ENCODE data around the gene NPAS3. TPM values are rescaled to one million over a fixed set of nuclear protein-coding genes. Genes with fewer than 3 reads are reported as not detected.

NPAS3 gene
- total and polyA plus RNA-seq, 2 donors = 1.0 to 1.2 TPM

DNA sequence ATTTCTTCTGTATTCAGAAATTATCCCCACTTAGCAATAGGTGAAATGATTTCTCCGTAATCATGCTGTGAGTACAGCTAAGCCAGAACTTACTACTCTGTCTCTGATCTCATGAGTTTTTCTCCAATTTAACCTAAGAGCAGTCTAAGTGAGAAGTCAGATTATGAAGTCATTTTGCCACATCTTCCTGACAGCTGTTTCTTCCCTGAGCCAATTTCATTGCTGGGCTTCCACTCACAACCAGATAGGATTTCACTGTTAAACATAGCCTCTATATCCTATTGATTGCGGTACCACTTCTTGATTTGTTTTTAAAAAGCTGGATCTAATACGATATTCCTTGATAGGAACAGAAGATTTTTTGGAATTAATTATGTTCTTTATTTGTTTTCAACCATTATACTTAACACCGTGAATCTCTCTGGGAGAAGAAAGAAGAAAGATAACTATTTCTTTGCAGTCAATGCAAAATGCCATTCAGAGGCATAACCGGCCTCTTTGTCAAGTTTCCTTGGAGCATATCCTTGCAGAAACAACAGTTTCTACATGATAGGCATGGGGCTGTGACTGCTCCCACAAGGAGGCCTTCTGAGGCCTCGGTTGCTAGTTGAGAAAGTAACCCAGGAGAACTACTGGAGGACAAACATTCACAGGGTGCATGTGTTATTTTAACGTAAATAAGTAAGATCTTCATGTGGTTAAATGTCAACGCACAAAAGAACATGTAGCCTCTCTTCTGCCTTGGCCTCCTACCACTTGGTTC is 212.2 kb downstream of the NPAS3 start:
- no peak for DNase-seq (ENCODE audit: low read depth in 6 of 9, low spot score in 9 of 9)
- H3K4me3 ChIP-seq (ENCODE audit: low read length in 2 of 2) = no peak overlapping the region
- H3K27me3 ChIP-seq (ENCODE audit: control insufficient read depth in 2 of 2, insufficient read depth in 1 of 2, low read length in 1 of 2) = no peaks in the 10 kb centered on the region
- H3K9me3 ChIP-seq (ENCODE audit: control insufficient read depth in 2 of 2, insufficient read depth in 1 of 2, low read length in 1 of 2) = no peaks in the 10 kb centered on the region
- no peak overlapping the region for H3K27ac ChIP-seq (ENCODE audit: low read depth in 1 of 2, low read length in 1 of 2)
- no peaks in the 10 kb centered on the region for H3K36me3 ChIP-seq (ENCODE audit: control insufficient read depth in 2 of 2, insufficient read depth in 2 of 2, low read length in 1 of 2)
- H3K4me1 ChIP-seq (ENCODE audit: control insufficient read depth in 2 of 2, insufficient read depth in 2 of 2, low read length in 2 of 2) = no peaks in the 10 kb centered on the region
- WGBS = 96% methylated on average over 8 of the region's 8 CpGs

DNA sequence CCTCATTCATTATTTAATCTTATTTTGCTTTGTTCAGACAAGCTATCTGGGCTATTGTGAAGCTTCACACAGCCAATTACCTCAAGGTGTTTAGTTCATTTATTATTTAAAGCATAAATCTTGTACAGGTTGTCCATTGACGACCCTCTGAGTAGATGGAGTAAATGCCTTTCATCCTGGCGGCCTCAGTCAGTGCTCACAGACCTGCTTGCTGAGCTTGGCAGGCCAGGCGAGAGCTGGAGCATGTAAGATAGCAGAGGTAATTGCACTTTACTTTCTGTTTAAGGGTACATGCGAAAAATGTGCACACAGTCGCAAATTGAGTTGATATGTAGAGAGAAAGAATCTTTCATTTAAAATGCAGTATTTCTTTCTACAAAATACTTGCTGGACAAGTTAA is 224.4 kb downstream of the NPAS3 start:
- DNase-seq (ENCODE audit: low read depth in 6 of 9, low spot score in 9 of 9) = no peak
- no peaks in the 10 kb centered on the region for H3K27me3 ChIP-seq (ENCODE audit: control insufficient read depth in 2 of 2, insufficient read depth in 1 of 2, low read length in 1 of 2)
- H3K4me3 ChIP-seq (ENCODE audit: low read length in 2 of 2) = no peak overlapping the region
- no peaks in the 10 kb centered on the region for H3K36me3 ChIP-seq (ENCODE audit: control insufficient read depth in 2 of 2, insufficient read depth in 2 of 2, low read length in 1 of 2)
- WGBS = 93% methylated on average over 5 of the region's 5 CpGs
- no peaks in the 10 kb centered on the region for H3K4me1 ChIP-seq (ENCODE audit: control insufficient read depth in 2 of 2, insufficient read depth in 2 of 2, low read length in 2 of 2)
- H3K27ac ChIP-seq (ENCODE audit: low read depth in 1 of 2, low read length in 1 of 2) = no peak overlapping the region
- H3K9me3 ChIP-seq (ENCODE audit: control insufficient read depth in 2 of 2, insufficient read depth in 1 of 2, low read length in 1 of 2) = no peaks in the 10 kb centered on the region

DNA sequence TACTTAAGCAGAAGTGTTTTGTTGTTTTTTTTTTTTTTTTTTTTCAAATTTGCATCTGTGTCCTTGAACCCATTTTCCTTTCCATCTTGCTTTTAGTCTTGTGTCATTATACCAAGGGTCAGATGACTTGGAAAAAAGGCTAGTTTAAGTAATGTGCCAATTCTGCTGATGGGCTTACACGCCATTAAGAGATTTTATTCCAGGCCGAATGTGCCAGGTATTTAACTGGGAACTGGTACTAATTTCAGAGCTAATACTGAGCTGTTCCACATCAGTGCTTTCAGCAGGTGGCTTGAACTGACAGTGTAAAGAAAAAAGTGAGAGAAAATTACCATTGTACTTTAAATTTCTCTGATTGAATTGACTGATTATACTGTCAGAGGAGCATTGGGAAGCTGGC is 224.9 kb downstream of the NPAS3 start:
- H3K4me3 ChIP-seq (ENCODE audit: low read length in 2 of 2) = no peak overlapping the region
- no peaks in the 10 kb centered on the region for H3K4me1 ChIP-seq (ENCODE audit: control insufficient read depth in 2 of 2, insufficient read depth in 2 of 2, low read length in 2 of 2)
- no peaks in the 10 kb centered on the region for H3K27me3 ChIP-seq (ENCODE audit: control insufficient read depth in 2 of 2, insufficient read depth in 1 of 2, low read length in 1 of 2)
- no peaks in the 10 kb centered on the region for H3K9me3 ChIP-seq (ENCODE audit: control insufficient read depth in 2 of 2, insufficient read depth in 1 of 2, low read length in 1 of 2)
- H3K36me3 ChIP-seq (ENCODE audit: control insufficient read depth in 2 of 2, insufficient read depth in 2 of 2, low read length in 1 of 2) = no peaks in the 10 kb centered on the region
- 91% methylated on average over 2 of the region's 2 CpGs for WGBS
- H3K27ac ChIP-seq (ENCODE audit: low read depth in 1 of 2, low read length in 1 of 2) = no peak overlapping the region
- no peak for DNase-seq (ENCODE audit: low read depth in 6 of 9, low spot score in 9 of 9)

- Histone ChIP-seq H3K27ac (ENCODE audit: low read depth in 1 of 2, low read length in 1 of 2) (no peak overlapping the region), H3K27me3 (ENCODE audit: control insufficient read depth in 2 of 2, insufficient read depth in 1 of 2, low read length in 1 of 2) (no peaks in the 10 kb centered on the region)
- 92% methylated on average over 8 of the region's 8 CpGs for WGBS
Measured at GRCh38 chr14:33165144-33165925, 226.7 kb downstream of the NPAS3 start.

GRCh38 chr14:33165926-33166289 is 227.2 kb downstream of the NPAS3 start:
- no peak for DNase-seq (ENCODE audit: low read depth in 6 of 9, low spot score in 9 of 9)
- Histone ChIP-seq H3K27me3 (ENCODE audit: control insufficient read depth in 2 of 2, insufficient read depth in 1 of 2, low read length in 1 of 2) (no peaks in the 10 kb centered on the region), H3K27ac (ENCODE audit: low read depth in 1 of 2, low read length in 1 of 2) (no peak overlapping the region), H3K4me1 (ENCODE audit: control insufficient read depth in 2 of 2, insufficient read depth in 2 of 2, low read length in 2 of 2) (no peaks in the 10 kb centered on the region), H3K9me3 (ENCODE audit: control insufficient read depth in 2 of 2, insufficient read depth in 1 of 2, low read length in 1 of 2) (no peaks in the 10 kb centered on the region), H3K36me3 (ENCODE audit: control insufficient read depth in 2 of 2, insufficient read depth in 2 of 2, low read length in 1 of 2) (no peaks in the 10 kb centered on the region), H3K4me3 (ENCODE audit: low read length in 2 of 2) (no peak overlapping the region)
- 98% methylated on average over 5 of the region's 5 CpGs for WGBS

More at GRCh38 chr14:33165144-33165925, 226.7 kb downstream of the NPAS3 start:
- no peaks in the 10 kb centered on the region for H3K9me3 ChIP-seq (ENCODE audit: control insufficient read depth in 2 of 2, insufficient read depth in 1 of 2, low read length in 1 of 2)
- no peak for DNase-seq (ENCODE audit: low read depth in 6 of 9, low spot score in 9 of 9)
- no peak overlapping the region for H3K4me3 ChIP-seq (ENCODE audit: low read length in 2 of 2)
- no peaks in the 10 kb centered on the region for H3K36me3 ChIP-seq (ENCODE audit: control insufficient read depth in 2 of 2, insufficient read depth in 2 of 2, low read length in 1 of 2)
- no peaks in the 10 kb centered on the region for H3K4me1 ChIP-seq (ENCODE audit: control insufficient read depth in 2 of 2, insufficient read depth in 2 of 2, low read length in 2 of 2)

GRCh38 chr14:33175951-33176350 is 237.3 kb downstream of the NPAS3 start:
- DNase-seq (ENCODE audit: low read depth in 6 of 9, low spot score in 9 of 9) = no peak
- H3K27me3 ChIP-seq (ENCODE audit: control insufficient read depth in 2 of 2, insufficient read depth in 1 of 2, low read length in 1 of 2) = no peaks in the 10 kb centered on the region
- no peaks in the 10 kb centered on the region for H3K4me1 ChIP-seq (ENCODE audit: control insufficient read depth in 2 of 2, insufficient read depth in 2 of 2, low read length in 2 of 2)
- H3K9me3 ChIP-seq (ENCODE audit: control insufficient read depth in 2 of 2, insufficient read depth in 1 of 2, low read length in 1 of 2) = no peaks in the 10 kb centered on the region
- H3K4me3 ChIP-seq (ENCODE audit: low read length in 2 of 2) = no peak overlapping the region
- H3K27ac ChIP-seq (ENCODE audit: low read depth in 1 of 2, low read length in 1 of 2) = no peak overlapping the region
- no peaks in the 10 kb centered on the region for H3K36me3 ChIP-seq (ENCODE audit: control insufficient read depth in 2 of 2, insufficient read depth in 2 of 2, low read length in 1 of 2)

DNA sequence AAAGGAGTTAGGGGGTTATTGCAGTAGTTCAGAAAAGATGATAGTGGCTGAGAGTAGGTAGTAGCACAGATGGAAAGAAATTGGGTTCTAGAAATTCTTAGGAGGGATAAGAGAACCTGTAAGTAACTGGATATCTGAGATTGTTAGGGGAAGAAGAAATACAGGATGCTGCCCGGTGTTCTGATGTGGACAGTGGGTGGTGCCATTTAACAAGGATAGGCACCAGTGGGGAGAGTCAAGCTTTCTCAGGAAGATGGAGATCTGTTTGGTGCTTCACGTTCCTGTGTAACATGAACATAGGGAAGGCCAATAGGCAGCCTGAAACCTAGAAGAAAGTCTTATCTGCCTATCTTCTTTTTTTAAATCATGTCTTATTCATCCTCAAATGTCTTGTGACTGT is 245.9 kb downstream of the NPAS3 start:
- H3K4me1 ChIP-seq (ENCODE audit: control insufficient read depth in 2 of 2, insufficient read depth in 2 of 2, low read length in 2 of 2) = no peaks in the 10 kb centered on the region
- no peak overlapping the region for H3K27ac ChIP-seq (ENCODE audit: low read depth in 1 of 2, low read length in 1 of 2)
- 59% methylated on average over 2 of the region's 2 CpGs for WGBS
- H3K4me3 ChIP-seq (ENCODE audit: low read length in 2 of 2) = no peak overlapping the region
- no peaks in the 10 kb centered on the region for H3K36me3 ChIP-seq (ENCODE audit: control insufficient read depth in 2 of 2, insufficient read depth in 2 of 2, low read length in 1 of 2)
- no peak for DNase-seq (ENCODE audit: low read depth in 6 of 9, low spot score in 9 of 9)
- H3K27me3 ChIP-seq (ENCODE audit: control insufficient read depth in 2 of 2, insufficient read depth in 1 of 2, low read length in 1 of 2) = no peaks in the 10 kb centered on the region
- no peaks in the 10 kb centered on the region for H3K9me3 ChIP-seq (ENCODE audit: control insufficient read depth in 2 of 2, insufficient read depth in 1 of 2, low read length in 1 of 2)

- H3K36me3 ChIP-seq (ENCODE audit: control insufficient read depth in 2 of 2, insufficient read depth in 2 of 2, low read length in 1 of 2) = no peaks in the 10 kb centered on the region
- no peaks in the 10 kb centered on the region for H3K27me3 ChIP-seq (ENCODE audit: control insufficient read depth in 2 of 2, insufficient read depth in 1 of 2, low read length in 1 of 2)
- no peaks in the 10 kb centered on the region for H3K4me1 ChIP-seq (ENCODE audit: control insufficient read depth in 2 of 2, insufficient read depth in 2 of 2, low read length in 2 of 2)
- H3K4me3 ChIP-seq (ENCODE audit: low read length in 2 of 2) = no peak overlapping the region
- H3K9me3 ChIP-seq (ENCODE audit: control insufficient read depth in 2 of 2, insufficient read depth in 1 of 2, low read length in 1 of 2) = no peaks in the 10 kb centered on the region
- H3K27ac ChIP-seq (ENCODE audit: low read depth in 1 of 2, low read length in 1 of 2) = no peak overlapping the region
- DNase-seq (ENCODE audit: low read depth in 6 of 9, low spot score in 9 of 9) = no peak
Measured at GRCh38 chr14:33186656-33187055, 248.0 kb downstream of the NPAS3 start.

GRCh38 chr14:33188880-33189279 is 250.2 kb downstream of the NPAS3 start:
- H3K27me3 ChIP-seq (ENCODE audit: control insufficient read depth in 2 of 2, insufficient read depth in 1 of 2, low read length in 1 of 2) = no peaks in the 10 kb centered on the region
- no peak overlapping the region for H3K4me3 ChIP-seq (ENCODE audit: low read length in 2 of 2)
- H3K36me3 ChIP-seq (ENCODE audit: control insufficient read depth in 2 of 2, insufficient read depth in 2 of 2, low read length in 1 of 2) = no peaks in the 10 kb centered on the region
- DNase-seq (ENCODE audit: low read depth in 6 of 9, low spot score in 9 of 9) = no peak
- H3K27ac ChIP-seq (ENCODE audit: low read depth in 1 of 2, low read length in 1 of 2) = no peak overlapping the region
- no peaks in the 10 kb centered on the region for H3K9me3 ChIP-seq (ENCODE audit: control insufficient read depth in 2 of 2, insufficient read depth in 1 of 2, low read length in 1 of 2)
- H3K4me1 ChIP-seq (ENCODE audit: control insufficient read depth in 2 of 2, insufficient read depth in 2 of 2, low read length in 2 of 2) = no peaks in the 10 kb centered on the region
- 90% methylated on average over 2 of the region's 2 CpGs for WGBS

Measured in thymus (tissue), 11 donors.